ENCODE data around the gene MTARC1.

Gene MTARC1

GRCh38 chr1:220807726-220808125 is 21.0 kb downstream of the MTARC1 start:
- no peak for DNase-seq

GRCh38 chr1:220808345-220809186 is 21.9 kb downstream of the MTARC1 start:
- DNase-seq: peak; percentile 53

GRCh38 chr1:220809187-220809550 is 22.5 kb downstream of the MTARC1 start:
- no peak for DNase-seq

- no peak for DNase-seq
Observed at GRCh38 chr1:220809704-220810103, 23.0 kb downstream of the MTARC1 start.

- peak; percentile 85 for DNase-seq
Observed at GRCh38 chr1:220810179-220810653, 23.5 kb downstream of the MTARC1 start.

- DNase-seq: no peak
Observed at GRCh38 chr1:220810963-220811362, 24.2 kb downstream of the MTARC1 start.

GRCh38 chr1:220811695-220812094 is 25.0 kb downstream of the MTARC1 start:
- no peak for DNase-seq

GRCh38 chr1:220812308-220812707 is 25.6 kb downstream of the MTARC1 start:
- DNase-seq: no peak

DNA sequence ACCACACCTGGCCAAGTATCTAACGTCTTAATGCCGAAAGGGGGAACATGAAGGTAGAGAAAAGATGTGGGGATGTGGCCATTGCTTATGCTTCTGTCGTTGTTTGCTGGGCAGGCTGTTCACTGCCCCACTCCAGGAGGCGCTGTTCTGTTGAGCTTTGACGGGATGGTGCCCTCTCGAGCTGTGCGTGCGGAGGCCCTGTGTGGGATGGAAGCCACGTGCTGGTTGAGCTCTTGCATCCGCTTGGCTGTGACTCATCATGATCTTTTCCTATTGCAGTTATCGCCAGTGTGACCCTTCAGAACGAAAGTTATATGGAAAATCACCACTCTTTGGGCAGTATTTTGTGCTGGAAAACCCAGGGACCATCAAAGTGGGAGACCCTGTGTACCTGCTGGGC is 26.3 kb downstream of the MTARC1 start:
- DNase-seq: no peak

GRCh38 chr1:220815409-220815808 is 28.7 kb downstream of the MTARC1 start:
- no peak for DNase-seq

GRCh38 chr1:220817907-220818306 is 31.2 kb downstream of the MTARC1 start:
- DNase-seq: no peak

DNA sequence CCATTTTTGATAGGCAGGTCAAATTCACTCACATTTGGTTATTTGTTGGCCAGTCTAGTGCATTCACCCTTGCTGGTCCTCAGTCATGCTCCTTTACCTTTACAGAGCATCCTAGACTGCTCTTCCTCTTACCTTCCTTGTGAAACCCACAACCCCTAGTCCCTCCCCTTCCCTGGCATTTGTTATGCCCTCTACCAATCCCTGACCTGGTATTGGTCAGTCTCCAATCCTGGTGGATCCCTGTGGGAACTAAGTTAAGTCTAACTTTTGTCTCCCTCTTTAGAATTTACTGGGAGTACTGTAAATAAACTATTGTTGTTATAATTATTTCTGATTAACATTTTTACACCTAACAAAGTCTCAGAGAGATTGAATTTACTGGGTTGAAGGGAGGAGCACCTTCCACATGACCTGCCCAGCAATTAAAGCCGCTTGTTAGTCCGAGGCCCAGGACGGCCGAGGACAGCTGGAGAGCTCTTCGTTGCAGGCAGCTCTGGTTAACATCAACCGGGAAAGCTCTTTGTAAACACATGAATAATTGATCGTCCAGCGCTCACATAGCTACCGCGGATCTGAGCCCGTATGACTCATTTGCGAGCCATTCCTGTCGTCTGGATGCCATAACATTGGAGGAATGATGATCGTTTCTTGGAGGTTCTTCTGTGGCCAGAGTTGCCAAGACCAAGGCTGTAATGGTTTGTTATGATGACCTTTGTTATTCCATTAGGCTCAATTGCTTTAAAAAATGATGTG is 31.9 kb downstream of the MTARC1 start:
- no peak for DNase-seq

- DNase-seq: no peak
Observed at GRCh38 chr1:220819467-220820026, 32.8 kb downstream of the MTARC1 start.

- DNase-seq: no peak
Observed at GRCh38 chr1:220824031-220824989, 37.6 kb downstream of the MTARC1 start.

- no peak for DNase-seq
Observed at GRCh38 chr1:220825819-220826551, 39.3 kb downstream of the MTARC1 start.

DNA sequence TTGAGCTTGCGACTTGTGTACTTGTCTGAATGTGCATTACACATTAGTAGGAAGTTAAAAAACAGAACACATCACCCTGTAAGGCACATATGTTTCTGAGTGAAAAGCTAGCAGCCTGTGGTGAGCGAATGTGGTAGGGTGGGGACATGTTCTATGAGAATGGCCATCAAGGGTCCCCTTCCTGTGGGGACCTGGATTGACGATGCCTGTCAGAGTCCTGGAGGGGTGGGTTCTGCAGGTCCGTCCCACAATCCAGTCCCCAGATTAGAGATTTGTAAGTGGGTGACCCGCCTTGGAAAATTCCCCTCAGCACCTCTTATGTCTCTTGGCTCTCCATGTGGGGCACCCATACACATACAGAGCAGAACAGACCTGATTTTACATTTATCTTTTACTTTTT is 40.0 kb downstream of the MTARC1 start:
- DNase-seq: no peak

GRCh38 chr1:220827445-220828178 is 40.9 kb downstream of the MTARC1 start:
- no peak for DNase-seq

DNA sequence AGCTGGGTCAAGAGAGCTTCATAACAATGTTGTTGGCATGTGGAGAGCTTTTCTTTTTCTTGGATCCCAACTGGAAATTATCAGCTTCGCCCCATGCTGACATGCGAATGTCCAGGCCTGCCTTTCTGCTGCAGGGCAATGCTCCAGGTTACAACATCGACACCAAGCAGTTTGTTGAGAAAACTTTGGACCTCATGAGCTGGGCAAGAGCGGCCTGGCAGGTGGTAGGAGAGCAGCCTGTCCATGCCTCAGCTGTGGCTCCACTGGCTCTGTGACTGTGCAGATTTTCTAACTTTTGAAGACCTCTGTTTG is 41.4 kb downstream of the MTARC1 start:
- no peak for DNase-seq

DNA sequence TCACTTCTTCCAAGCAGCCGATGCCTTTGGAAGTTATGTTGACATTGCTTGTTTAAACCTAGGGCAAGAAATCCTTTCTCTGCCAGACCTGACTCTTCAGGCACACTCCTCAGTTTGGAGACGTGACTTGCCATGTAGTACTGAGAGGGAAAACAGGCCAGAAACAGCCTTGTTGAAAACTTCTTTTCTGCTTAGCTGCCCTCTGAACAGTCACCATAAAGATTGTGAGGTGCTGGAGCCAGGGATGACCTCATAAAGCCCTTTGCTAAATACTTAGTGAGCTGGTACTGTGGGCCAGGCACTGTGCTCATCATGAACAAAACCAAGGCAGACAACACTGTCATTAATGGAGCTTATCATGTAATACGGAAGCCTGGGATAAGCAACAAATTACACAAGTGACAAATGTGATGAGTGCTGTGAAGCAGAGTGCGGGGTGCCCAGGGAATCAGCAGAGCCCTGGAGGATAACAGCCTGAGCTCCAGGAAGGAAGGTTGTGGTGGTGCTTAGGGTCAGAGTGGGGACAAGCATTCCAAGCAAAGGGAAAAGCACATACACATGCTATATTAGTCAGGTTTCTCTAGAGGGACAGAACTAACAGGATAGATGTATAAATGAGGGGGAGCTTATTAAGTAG is 42.4 kb downstream of the MTARC1 start:
- DNase-seq: no peak

- DNase-seq: no peak
Observed at GRCh38 chr1:220833436-220833835, 46.7 kb downstream of the MTARC1 start.
